ENCODE data around the gene ARHGAP31. TPM values are rescaled to one million over a fixed set of nuclear protein-coding genes. Genes with fewer than 3 reads are reported as not detected.
A peak's percentile ranks its signal among the peaks of the same experiment; 100 is the strongest.
"Not testable (repeated sequence)": the region's sequence is repeated elsewhere in the genome, so short reads cannot be mapped to it uniquely, and the experiment has no call there.

The ARHGAP31 gene, protein sequence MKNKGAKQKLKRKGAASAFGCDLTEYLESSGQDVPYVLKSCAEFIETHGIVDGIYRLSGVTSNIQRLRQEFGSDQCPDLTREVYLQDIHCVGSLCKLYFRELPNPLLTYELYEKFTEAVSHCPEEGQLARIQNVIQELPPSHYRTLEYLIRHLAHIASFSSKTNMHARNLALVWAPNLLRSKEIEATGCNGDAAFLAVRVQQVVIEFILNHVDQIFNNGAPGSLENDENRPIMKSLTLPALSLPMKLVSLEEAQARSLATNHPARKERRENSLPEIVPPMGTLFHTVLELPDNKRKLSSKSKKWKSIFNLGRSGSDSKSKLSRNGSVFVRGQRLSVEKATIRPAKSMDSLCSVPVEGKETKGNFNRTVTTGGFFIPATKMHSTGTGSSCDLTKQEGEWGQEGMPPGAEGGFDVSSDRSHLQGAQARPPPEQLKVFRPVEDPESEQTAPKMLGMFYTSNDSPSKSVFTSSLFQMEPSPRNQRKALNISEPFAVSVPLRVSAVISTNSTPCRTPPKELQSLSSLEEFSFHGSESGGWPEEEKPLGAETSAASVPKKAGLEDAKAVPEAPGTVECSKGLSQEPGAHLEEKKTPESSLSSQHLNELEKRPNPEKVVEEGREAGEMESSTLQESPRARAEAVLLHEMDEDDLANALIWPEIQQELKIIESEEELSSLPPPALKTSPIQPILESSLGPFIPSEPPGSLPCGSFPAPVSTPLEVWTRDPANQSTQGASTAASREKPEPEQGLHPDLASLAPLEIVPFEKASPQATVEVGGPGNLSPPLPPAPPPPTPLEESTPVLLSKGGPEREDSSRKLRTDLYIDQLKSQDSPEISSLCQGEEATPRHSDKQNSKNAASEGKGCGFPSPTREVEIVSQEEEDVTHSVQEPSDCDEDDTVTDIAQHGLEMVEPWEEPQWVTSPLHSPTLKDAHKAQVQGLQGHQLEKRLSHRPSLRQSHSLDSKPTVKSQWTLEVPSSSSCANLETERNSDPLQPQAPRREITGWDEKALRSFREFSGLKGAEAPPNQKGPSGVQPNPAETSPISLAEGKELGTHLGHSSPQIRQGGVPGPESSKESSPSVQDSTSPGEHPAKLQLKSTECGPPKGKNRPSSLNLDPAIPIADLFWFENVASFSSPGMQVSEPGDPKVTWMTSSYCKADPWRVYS (N-terminal part only)
- polyA plus RNA-seq (2013, experiment 1 of 2; ENCODE audit: insufficient read length), result 32.5 TPM
- 32.5 TPM for polyA plus RNA-seq (2013, experiment 2 of 2; ENCODE audit: insufficient read length)

DNA sequence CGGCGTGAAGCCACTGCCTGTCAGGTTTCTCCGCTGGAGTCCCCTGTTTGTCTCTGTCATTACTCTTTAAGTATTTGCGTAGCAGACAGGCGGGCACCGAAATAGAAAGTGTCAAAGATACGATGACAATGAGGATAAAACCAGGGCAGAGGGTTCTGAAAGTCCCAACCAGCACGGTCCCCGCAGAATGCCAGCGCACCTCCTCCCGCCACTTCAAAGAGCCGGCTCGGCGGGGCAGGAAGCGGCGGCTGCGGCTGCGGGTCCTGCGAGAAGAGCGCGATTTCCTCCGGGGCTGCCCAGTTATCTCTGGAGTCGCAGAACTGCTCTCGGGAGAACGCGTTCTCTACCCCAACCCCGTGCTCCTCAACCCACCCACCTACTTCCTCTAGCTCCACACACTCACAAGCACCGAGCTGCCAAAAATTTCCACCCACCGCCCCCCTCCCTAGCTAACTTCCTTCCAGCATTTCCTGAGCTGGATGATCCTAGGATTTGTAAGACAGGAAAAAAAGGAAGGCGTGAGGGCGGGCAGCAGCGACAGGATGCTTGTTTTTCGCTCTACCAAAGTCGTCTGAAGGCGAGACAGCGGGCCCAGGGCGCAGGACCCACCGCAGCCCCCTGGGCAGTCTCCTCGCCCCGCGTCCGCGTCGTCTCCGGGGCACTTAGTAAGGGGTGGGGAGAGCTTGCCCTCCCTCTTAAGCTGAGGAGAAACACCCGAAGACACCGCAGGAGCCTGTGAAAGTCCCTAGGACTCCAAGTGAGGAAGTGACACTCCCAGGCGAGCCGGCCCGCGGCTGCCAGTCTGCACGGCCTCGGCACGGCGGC, at the start of gene ARHGAP31:
TSS of gene ARHGAP31 (plus strand) at position 513 of the 825 bp plus-strand sequence. CDS start 522 bp downstream, outside the sequence.
- peak; percentile 87 for DNase-seq

DNA sequence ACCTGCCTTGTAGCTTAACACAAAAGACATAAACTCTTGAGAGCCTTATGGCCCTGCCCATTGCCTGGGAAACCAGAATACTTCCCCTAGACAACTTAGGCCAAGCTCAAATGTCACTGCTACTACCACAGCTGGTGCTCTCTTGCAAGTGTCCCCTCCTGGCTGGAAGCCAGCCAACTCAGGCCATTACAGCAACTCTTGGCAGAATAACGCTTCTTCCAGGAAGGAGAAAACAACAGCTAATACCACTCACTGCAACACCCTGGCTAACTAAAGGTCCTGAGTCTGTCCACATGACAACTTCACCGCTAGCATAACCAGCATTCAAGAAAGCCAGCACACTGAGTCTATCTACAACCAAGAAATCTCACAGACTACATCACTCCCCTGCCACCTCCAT, 48.4 kb upstream of the ARHGAP31 start:
- DNase-seq, result no peak

GRCh38 chr3:119255214-119255613, 39.0 kb upstream of the ARHGAP31 start:
- no peak for DNase-seq

GRCh38 chr3:119257111-119257510, 37.1 kb upstream of the ARHGAP31 start:
- DNase-seq, result no peak

DNA sequence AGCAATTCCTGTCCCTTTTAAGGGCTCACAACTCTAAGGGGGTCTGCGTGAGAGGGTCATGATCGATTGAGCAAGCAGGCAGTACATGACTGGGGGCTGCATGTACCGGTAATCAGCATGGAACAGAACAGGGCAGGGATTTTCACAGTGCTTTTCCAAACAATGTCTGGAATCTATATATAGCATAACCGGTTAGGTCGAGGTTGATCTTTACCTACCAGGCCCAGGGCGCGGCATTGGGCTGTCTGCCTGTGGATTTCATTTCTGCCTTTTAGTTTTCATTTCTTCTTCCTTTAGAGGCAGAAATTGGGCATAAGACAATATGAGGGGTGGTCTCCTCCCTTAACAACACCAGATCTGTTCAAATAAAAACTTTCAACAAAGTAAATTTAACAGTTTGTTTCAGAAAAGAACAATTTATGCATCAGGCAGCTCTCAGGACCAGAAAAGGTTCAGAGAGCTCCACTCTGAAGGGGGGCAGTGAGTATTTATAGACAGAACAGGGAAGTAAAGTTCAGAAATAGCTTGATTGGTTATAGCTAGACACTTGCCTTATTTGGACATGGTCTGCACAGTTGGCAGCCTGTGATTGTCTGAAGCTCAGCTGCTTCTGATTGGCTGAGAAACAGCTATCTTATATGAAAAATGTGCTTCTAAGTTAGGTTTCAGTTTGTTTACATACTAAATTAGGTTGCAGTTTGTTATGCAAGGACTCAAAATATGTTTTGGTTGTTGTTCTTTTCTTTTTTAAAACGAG, 36.4 kb upstream of the ARHGAP31 start:
- peak; percentile 47 for DNase-seq

- no peak for DNase-seq
Observed at GRCh38 chr3:119258915-119259314, 35.3 kb upstream of the ARHGAP31 start.

DNA sequence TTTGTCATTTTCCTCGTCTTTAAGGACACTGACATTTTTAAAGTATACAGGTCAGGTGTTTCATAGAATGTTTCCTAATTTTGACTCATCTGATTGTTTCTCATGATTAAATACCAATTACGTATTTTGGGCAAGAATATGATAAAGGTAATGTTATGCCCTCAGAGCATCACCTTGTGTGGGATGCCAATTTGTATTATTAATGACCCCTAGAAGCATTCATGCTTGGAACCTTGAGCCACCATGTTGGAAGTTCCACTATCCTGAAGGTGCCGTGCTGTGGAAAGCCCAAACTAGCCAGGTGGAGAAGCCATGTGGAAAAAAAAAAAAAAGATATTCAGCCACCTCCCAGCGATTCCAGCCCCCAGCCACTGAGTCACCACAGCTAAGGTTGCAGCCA, 34.4 kb upstream of the ARHGAP31 start:
- no peak for DNase-seq

DNA sequence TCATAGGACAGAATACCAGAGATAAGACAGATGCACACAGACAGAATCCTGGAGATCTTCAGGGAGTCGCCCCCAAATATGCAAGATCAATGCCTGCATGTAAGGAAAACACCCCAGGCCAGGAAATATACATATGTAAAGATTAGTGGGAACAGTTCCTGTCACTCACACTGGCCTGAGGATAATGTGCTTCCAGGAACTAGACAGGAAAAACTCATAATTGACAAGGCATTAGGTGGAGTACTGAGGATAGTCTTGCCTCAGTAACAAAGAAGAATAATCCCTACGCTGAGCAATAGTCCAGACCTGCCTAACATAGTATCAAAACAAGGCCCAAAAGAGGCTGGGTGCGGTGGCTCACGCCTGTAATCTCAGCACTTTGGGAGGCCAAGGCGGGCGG, 33.1 kb upstream of the ARHGAP31 start:
- DNase-seq, result no peak

DNA sequence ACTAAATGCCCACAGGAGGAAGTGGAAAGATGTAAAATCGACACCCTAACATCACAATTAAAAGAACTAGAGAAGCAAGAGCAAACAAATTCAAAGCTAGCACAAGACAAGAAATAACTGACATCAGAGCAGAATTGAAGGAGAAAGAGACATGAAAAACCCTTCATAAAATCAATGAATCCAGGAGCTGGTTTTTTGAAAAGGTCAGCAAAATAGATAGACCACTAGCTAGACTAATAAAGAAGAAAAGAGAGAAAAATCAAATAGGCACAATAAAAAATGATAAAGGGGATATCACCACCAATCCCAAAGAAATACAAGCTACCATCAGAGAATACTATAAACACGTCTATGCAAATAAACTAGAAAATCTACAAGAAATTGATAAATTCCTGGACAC, 24.0 kb upstream of the ARHGAP31 start:
- DNase-seq, result not testable (repeated sequence)

- no peak for DNase-seq
Observed at GRCh38 chr3:119276680-119277079, 17.5 kb upstream of the ARHGAP31 start.

- no peak for DNase-seq
Observed at GRCh38 chr3:119279101-119279554, 15.1 kb upstream of the ARHGAP31 start.

- no peak for DNase-seq
Observed at GRCh38 chr3:119279584-119280243, 14.5 kb upstream of the ARHGAP31 start.

GRCh38 chr3:119288669-119289403, 5.3 kb upstream of the ARHGAP31 start:
- no peak for DNase-seq

DNA sequence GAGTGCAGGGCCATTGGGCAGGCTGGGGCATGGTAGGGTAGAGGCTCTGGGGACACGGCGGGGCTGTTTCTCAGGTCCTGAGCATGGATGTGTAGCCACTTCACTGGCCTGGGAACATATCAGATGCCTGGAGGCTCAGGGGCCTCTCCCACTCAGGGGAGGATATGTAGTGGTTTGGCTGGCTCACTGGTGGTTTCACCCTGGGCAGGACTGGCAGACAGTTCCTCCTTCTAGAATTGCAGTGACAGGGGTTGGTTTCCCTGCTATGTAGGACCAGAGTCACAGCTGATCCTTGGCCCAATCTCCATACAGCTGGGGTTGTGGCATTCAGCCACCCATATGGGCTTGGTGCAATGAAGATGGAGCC, 4.8 kb upstream of the ARHGAP31 start:
- no peak for DNase-seq

DNA sequence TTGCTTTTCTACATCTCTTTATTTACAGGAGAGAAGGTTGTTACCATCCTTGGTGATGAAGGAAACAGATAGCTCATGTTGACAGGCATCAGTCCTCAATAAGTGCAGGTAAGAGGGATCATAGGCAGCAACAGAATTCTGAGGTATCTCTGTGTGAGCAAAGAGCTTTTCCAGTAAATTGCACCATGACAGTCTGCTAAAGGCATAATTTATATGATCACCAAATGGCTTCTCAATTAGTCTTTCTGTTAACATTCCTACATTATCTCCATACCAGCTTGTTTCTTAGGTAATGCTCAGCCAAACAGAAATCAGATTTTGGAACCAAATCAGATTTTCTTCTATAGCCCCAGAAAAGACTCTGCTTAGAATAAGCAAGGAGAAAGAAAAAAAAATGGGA, 3.6 kb upstream of the ARHGAP31 start:
- DNase-seq, result no peak

- no peak for DNase-seq
Observed at GRCh38 chr3:119291062-119291700, 3.0 kb upstream of the ARHGAP31 start.

- no peak for DNase-seq
Observed at GRCh38 chr3:119292666-119293065, 1.5 kb upstream of the ARHGAP31 start.

DNA sequence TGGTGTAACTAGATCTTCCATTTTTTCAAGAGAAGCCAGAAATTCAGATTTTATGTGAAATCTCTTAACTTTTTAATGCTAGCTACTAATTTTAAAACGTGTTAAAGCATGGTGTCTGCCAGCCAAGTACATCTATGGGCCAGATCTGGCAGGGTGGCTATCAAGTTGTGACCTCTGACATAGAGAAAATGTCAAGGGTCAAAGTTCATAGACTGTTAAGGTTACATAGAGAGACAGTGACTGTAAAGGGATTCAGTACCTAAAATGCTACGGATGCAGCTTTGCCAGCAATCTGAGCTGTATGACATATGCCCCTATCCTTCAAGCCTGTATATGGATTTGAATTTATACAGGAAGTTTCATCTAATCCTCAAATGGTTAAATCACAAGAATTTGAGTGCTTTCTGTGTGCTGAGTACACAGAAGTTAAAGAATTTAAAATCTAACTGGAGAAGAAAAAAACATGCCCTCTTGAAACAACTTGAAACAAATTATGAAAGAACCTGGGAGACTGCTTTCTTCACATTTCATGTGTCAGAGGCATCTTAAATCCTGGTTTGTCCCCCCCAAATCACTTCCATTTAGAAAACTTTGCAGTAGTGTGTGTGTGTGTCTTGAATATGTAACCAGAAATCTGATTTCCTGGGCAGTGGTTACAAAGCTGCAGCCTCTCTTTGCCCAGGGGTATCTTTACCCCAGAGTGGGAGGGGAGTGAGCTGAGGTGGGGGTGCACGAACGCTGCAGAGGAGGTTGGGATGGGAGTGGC, 895 bp upstream of the ARHGAP31 start:
- no peak for DNase-seq
